ENCODE results near the gene OR4X1.
"Not testable (repeated sequence)": the region's sequence is repeated elsewhere in the genome, so short reads cannot be mapped to it uniquely, and the experiment has no call there.

DNA sequence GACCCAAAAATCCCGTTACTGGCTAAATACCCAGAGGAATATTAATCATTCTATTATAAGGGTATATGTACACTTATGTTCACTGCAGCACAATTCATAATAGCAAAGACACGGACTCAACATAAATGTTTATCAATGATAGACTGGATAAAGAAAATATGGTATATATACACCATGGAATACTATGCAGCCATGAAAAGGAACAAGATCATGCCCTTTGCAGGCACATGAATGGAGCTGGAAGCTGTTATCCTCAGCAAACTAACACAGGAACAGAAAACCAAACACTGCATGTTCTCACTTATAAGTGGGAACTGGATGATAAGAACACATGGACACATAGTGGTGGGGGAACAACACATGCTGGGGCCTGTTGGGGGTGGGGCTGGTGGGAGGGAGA is 49.9 kb downstream of the OR4X1 start:
- TF ChIP-seq, protein P1, sequence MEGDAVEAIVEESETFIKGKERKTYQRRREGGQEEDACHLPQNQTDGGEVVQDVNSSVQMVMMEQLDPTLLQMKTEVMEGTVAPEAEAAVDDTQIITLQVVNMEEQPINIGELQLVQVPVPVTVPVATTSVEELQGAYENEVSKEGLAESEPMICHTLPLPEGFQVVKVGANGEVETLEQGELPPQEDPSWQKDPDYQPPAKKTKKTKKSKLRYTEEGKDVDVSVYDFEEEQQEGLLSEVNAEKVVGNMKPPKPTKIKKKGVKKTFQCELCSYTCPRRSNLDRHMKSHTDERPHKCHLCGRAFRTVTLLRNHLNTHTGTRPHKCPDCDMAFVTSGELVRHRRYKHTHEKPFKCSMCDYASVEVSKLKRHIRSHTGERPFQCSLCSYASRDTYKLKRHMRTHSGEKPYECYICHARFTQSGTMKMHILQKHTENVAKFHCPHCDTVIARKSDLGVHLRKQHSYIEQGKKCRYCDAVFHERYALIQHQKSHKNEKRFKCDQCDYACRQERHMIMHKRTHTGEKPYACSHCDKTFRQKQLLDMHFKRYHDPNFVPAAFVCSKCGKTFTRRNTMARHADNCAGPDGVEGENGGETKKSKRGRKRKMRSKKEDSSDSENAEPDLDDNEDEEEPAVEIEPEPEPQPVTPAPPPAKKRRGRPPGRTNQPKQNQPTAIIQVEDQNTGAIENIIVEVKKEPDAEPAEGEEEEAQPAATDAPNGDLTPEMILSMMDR (IDR thresholded peaks at IDR 0.05; ENCODE audit: borderline replicate concordance, extremely low read depth, low read length, poor library complexity, severe bottlenecking) = not testable (repeated sequence)
- TF ChIP-seq EZH2 (IDR thresholded peaks at IDR 0.05; ENCODE audit: borderline replicate concordance, low read depth, low read length, severe bottlenecking) = not testable (repeated sequence)

All from DND-41 (cell line).